Coronary artery (tissue), 2 donors: ENCODE data around the gene QSOX2.

Source experiments
- DNase-seq: peaks from one replicate; pipeline ENCODE4 v3.0.0-alpha.2; 2017; ENCODE audit warnings: low spot score
- H3K27ac ChIP-seq, 2 donors: fragments of 200-600 bp; sonication (generic); one replicate each; pipeline ENCODE4 v1.5.1; 2016 to 2019
- H3K4me3 ChIP-seq: fragments of 200-600 bp; sonication (generic); 2 replicates; pipeline ENCODE4 v1.5.1; 2016; ENCODE audit warnings: mild to moderate bottlenecking, moderate library complexity
- TF ChIP-seq, protein P1 (sequence below): fragments of 200-600 bp; sonication (generic); IDR thresholded peaks from one replicate; pipeline ENCODE4 v1.5.1; 2019; ENCODE audit warnings: antibody characterized with exemption

The QSOX2 gene

DNA sequence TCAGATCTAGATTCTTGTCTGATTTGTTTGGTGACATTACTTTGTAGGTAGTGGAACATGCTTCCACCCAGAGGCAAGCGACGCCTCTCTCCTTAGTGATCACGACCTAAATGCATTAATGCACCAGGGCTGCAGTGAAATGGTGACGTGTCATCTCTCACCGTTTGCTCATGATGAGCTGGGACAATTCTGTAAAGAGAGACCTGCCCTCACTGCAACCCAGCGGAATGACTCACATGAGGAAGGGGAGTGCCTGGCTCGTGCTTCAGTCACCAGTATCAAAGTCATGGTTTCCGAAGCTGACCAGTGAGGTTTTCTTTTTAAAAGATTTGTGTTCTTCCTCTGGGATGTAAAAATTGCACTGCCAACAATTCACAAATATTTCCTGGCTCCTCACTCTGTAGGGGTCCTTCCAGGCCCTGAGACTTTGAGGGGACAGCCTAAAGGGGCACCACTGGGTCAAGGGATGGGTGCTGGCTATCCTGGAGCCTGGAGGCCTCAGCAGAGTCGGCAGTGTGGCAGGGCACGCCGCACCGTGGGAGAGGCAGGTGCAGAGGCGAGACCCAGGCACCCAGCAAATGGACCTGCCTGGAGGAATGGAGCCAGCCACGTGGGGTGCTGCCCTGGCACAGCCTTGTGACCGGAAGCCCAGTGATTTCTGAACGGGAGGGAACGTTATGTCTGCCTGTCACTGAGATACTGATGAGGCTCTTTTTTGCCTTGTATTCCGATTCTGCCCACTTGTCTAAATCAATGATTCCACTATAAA, 17.3 kb downstream of the QSOX2 start:
- Histone ChIP-seq H3K4me3 (no peak overlapping the region), H3K27ac (no peak overlapping the region)
- TF ChIP-seq, protein P1, sequence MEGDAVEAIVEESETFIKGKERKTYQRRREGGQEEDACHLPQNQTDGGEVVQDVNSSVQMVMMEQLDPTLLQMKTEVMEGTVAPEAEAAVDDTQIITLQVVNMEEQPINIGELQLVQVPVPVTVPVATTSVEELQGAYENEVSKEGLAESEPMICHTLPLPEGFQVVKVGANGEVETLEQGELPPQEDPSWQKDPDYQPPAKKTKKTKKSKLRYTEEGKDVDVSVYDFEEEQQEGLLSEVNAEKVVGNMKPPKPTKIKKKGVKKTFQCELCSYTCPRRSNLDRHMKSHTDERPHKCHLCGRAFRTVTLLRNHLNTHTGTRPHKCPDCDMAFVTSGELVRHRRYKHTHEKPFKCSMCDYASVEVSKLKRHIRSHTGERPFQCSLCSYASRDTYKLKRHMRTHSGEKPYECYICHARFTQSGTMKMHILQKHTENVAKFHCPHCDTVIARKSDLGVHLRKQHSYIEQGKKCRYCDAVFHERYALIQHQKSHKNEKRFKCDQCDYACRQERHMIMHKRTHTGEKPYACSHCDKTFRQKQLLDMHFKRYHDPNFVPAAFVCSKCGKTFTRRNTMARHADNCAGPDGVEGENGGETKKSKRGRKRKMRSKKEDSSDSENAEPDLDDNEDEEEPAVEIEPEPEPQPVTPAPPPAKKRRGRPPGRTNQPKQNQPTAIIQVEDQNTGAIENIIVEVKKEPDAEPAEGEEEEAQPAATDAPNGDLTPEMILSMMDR = no peak
- no peak for DNase-seq

DNA sequence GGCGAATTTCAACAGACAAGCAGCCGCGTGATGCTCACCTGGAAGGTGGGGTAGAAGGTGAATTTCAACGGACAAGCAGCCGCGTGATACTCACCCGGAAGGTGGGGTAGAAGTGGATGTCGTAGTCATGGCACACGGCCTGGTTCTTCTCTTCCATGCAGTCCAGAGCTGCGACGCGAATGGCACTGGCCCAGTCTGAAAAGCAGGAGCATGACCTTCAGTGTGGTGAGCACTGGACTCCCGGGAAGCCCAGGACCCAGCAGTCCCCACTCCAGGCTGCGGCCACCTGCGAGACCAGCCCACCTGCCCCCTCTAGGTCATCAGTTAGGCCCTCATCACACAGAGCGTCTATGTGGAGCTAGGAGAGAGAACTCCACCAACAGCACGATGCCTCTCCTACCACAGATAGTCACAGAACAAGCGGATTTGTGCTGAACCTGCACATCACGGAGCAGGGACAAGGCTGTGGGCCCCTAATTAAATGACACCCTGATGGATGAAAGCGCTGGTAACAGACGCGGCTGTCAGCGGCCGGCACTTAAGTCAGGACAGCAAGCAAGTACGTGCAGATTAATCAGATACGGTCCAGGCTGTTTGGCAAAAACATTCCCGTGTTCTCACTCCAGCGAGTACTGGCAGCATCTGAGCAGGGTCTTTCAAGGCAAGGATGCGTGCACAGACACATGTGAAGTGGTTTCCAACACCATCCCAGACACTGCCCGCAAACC, 18.8 kb downstream of the QSOX2 start:
- no peak for DNase-seq
- TF ChIP-seq, protein P1 = no peak
- H3K4me3 ChIP-seq = no peak overlapping the region
- no peak overlapping the region for H3K27ac ChIP-seq

DNA sequence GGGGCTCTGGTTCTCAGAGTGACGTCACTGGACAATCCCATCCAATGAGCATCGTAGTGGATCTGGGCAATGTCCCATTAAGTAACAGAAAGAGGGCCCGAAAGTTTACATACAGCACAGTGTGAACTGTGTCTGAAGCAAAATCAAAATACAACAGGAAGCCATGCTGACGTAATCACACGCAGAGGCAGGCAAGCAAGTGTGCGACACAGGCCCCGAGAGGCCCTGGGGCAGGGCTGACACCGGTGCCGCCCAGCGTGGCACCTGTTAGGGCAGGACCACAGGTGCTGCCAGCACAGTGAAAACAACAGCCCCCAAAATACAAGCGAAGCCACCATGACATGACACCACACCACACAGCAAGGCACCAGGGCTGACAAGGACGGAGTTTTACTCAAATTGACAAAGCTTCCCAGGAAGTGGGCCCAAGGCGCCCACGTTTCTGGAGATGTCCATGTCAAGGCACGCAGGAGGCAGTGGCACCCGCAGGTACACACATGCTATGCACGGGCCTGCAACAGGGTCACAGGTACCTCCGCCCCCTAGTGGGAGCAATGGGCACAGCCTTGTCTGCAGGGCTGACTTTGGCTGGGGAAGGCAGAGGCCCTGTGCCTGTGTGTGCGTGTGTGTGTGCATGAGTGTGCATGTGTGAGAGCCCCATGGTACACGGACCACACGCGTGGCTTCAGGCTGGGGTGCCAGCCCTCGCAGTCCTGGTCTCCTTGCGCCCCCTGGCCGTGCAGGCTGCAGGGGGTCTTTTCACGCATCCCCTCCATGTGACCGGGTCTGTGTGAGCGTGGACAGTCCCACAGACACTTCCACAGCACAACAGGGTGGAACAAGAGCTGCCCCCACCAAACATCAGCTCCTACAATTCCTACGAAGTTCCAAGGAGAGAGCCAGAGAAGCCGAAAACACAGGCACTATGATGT, 19.6 kb downstream of the QSOX2 start:
- Histone ChIP-seq H3K27ac (no peak overlapping the region), H3K4me3 (no peak overlapping the region)
- no peak for DNase-seq
- TF ChIP-seq, protein P1 = peak; percentile 63

DNA sequence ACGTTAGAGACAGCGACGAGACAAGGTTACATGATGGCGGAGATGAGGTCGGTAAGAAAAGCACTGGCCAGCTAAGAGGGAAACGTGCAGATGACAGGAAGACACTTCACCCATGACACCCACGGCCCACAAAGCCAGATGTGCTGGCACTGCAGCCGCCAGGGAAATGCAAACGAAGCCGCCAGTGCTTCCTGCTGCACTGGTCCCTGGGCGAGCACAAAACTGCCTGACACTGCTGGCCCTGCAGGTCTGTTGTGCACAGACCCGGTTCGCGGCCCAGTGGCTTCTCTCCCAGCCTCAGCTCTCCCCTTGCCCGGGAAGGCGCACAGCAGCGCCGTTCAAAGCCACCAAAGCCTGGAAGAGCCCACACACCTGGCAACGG, 20.3 kb downstream of the QSOX2 start:
- no peak overlapping the region for H3K4me3 ChIP-seq
- DNase-seq = no peak
- TF ChIP-seq, protein P1 = no peak
- no peak overlapping the region for H3K27ac ChIP-seq

DNA sequence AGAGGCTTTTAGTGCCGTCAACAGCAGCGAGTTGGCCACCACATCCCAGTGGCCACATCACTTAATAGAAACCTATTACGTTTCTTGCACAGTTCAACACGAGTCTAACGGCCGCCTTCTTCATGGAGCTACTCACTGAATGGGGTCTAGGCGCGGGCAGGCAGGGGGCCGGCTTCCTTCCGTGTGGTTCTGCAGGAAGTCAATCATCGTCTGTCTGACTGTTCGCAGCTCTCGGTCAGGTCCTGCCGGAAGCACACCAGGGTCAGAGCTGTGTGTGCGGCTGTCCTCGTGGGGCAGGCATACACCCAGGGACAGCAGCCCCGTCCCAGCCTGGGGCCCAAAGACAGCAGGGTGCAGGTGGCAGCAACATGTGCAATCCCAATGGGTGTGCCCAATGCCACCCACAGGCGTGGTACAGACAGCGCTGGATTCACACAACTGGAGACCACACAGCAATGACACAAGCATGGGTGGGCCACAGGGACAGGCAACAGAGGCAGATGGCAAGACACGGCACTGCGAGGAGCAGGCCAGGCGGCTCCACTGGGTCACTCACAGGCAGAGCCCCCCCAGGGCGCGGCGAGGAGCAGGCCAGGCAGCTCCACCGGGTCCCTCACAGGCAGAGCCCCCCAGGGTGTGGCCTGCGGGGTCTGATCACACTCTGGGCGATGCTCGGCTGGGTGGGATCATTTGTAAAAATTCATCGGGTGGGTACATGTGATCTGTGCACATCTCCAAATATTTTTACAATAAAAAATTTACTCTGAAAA, 21.6 kb downstream of the QSOX2 start:
- DNase-seq = no peak
- H3K4me3 ChIP-seq = no peak overlapping the region
- TF ChIP-seq, protein P1 = no peak
- no peak overlapping the region for H3K27ac ChIP-seq

DNA sequence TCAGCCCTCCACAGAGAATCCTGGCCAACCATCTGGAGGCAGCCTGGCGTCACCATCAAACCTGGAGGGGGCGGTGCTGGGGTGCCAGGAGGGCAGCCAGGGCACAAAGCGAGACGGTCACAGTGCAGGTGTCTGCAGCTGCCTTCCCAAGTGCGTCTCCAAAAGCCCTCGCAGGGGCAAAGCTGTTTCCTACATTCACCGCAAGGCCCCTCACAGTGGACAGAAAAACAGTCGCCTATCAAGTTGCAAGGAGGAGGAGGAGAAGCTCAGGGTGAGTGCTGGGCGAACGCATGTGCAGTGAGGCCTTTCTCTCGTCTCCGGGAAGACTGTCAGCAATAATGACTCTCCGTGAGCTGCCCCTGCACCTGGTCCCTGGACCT, 22.7 kb downstream of the QSOX2 start:
- H3K27ac ChIP-seq = no peak overlapping the region
- DNase-seq = no peak
- TF ChIP-seq, protein P1 = no peak

More for the DNA sequence above, 22.7 kb downstream of the QSOX2 start:
- no peak overlapping the region for H3K4me3 ChIP-seq
